ENCODE results near the gene CDC37.

CDC37 gene

GRCh38 chr19:10403137-10404021, at the start of gene CDC37:
TSS of gene CDC37 (minus strand) at chr19:10403542. CDS start at chr19:10403479, 63 bp downstream.
- DNase-seq (ENCODE audit: low read depth in 4 of 4, low spot score in 1 of 4), result peak; percentile 96 to 98 (median 98)

DNA sequence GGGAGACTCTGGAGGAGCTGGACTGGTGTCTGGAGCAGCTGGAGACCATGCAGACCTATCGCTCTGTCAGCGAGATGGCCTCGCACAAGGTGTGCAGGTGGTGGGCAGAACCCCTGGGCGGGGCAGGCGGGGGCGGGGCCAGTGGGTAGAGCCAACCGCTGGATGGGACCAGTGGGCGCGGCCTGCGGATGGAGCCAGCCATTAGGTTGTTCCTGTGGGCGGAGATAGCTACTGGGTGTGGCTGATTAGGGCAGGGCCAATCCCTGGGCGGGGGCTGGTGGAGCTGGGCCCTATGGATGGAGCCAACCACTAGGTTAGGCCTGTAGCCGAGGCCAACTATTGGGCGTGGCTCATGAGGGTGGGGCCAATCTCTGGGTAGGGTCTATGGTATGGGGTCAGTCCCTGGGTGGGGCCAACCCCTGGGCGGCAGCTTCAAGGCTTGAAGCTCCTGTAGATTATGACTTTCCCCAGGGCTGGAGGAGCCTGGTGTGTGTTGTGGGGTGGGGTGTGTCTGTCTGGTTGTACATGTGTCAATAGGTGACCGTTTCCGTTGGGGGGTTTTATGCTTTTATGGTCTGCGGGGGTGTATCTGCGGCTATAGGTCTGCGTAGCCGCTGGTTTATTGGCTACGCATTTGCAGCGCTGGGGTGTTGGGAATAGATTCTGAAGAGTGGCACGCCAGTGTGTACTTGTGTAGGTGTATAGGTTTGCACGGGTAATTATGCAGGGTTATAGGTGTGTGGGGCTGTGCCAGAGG, 47.7 kb upstream of the CDC37 start:
- no peak for DNase-seq (ENCODE audit: low read depth in 4 of 4, low spot score in 1 of 4)

GRCh38 chr19:10450191-10450852, 47.0 kb upstream of the CDC37 start:
- DNase-seq (ENCODE audit: low read depth in 4 of 4, low spot score in 1 of 4), result no peak

- DNase-seq (ENCODE audit: low read depth in 4 of 4, low spot score in 1 of 4), result no peak
Observed at GRCh38 chr19:10449037-10449436, 45.7 kb upstream of the CDC37 start.

DNA sequence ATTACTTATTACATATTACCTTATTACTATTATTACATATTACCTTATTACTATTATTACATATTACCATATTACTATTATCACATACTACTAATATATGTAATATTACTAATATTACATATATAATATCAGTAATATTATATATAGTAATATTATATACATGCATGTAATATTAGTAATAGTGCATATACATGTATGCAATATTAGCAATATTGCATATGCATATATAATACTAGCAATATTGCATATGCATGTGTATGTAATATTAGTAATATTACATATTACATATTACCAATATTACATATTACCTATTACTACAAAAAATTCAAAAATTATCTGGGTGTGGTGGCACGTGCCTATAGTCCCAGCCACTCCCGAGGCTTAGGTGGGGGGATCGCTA, 39.4 kb upstream of the CDC37 start:
- DNase-seq (ENCODE audit: low read depth in 4 of 4, low spot score in 1 of 4), result no peak

DNA sequence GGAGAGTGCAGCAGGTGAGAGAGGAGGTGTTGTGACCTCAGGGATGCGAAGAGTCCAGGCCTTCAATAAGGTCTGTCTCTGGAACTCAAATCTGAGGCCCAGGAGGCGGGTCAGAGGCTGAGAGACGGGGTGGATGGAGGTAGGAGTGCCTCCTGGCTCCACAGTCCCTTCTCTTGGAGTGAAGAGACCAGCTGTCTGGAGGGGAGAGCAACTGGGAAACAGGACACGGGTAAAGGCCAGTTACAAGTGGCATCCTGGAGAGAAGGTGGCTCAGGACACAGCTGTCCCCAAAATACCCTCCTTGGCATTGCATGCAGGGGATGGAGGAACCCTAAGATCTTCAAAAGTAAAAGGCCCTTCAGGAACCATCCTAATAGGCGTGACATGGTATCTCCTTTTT, 36.2 kb upstream of the CDC37 start:
- DNase-seq (ENCODE audit: low read depth in 4 of 4, low spot score in 1 of 4), result no peak

DNA sequence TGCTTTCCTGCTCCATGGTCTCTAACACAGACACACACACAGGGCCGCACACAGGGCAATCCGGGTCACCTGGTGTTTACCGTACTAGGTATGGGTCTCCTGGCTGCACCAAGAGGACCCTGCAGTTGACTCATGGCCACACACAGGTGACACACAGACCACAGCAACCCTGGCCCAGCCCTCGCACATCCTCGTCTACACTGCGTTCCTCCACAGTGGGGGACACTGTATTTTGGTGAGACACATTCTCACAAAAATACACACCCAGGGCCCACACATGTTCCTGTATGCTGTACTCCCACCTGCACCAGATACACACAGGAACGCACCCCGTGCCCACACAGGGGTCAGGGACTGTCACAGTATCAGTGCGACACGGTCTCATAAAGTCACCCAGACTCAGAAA, 29.8 kb upstream of the CDC37 start:
- DNase-seq (ENCODE audit: low read depth in 4 of 4, low spot score in 1 of 4), result no peak

DNA sequence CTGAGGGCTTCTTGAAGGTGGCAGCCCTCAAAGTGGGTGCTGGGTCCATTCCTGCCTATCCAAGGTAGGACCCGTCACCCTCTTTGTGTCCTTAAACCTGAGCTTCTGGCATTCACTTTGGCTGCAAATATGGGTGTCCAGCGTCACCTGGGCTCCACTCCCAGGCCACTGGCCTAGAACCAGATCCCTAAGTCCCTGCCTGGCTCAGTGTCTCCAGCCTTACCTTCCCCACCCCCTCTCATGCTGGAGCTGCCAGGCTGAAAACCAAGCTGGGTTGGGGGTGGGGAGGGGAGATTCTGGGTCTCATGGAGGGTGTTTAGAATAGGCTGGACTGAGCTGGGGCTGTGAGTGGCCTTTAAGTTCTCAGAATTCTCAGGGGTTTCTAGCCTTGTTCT, 29.4 kb upstream of the CDC37 start:
- no peak for DNase-seq (ENCODE audit: low read depth in 4 of 4, low spot score in 1 of 4)

DNA sequence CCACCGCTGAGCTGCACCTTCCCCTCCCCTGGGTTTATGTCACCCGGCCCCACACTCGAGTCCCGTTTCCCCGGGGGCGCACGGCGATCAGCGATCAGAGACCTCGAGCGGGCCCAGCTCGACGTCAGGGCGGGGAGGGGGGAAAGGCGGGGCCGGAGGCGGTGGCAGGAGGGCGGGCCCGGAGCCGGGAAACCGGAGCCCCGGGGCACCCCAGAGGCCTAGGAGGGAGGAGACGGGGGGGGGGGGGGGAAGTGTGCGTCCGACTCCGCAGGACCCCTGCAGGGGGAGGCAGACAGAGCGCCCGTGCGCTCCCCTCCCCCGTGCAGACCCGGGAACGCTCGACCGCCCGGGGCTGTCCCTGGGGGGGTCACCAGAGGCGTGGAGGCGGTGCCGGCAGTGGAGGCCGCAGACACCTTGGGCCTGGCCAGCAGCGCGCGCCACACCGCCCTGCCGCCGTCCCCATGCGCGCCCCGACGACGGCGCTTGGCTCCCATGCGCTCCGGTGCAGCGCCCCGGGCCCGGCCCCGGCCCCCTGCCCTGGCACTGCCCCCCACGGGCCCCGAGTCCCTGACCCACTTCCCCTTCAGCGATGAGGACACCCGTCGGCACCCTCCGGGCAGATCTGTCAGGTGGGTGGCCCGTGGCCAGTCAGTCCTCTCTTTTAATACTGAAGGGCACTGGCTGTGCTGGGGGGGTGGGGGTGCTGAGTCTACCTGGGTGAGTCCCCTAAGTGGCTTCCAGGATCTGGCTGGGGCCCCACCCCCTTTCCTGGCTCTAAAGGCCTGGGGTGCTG, 28.8 kb upstream of the CDC37 start:
- peak in 1 of 4 experiments; percentile 28 for DNase-seq (ENCODE audit: low read depth in 4 of 4, low spot score in 1 of 4)

- DNase-seq (ENCODE audit: low read depth in 4 of 4, low spot score in 1 of 4), result no peak
Observed at GRCh38 chr19:10431254-10431942, 28.1 kb upstream of the CDC37 start.

DNA sequence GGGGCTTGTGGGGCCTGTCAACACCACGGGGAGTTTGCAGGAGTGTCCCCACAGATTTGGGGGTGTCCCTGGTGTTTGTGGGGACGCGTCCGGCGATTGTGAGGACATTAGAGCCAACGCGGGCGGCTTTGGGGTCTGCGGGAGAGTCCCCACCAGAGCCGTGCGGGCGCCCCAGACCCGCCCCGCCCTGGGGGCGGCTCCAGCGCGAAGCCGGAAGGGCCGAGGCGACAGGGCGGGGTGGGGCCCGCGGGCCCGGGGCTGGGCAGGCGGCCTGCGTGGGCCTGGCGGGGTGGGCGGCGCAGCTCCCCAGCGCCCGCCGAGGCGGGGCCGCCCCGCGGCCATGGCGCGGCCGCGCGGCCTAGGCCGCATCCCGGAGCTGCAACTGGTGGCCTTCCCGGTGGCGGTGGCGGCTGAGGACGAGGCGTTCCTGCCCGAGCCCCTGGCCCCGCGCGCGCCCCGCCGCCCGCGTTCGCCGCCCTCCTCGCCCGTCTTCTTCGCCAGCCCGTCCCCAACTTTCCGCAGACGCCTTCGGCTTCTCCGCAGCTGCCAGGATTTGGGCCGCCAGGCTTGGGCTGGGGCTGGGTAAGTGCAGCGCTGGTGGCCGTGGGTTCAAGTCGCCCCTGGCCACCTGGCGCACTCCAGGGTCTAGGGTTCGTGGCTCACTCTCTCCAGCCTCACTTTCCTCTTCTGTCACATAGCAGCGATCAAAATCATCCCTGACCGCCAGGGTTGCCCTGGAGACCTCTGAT, 27.3 kb upstream of the CDC37 start:
- no peak for DNase-seq (ENCODE audit: low read depth in 4 of 4, low spot score in 1 of 4)

GRCh38 chr19:10428996-10429381, 25.6 kb upstream of the CDC37 start:
- DNase-seq (ENCODE audit: low read depth in 4 of 4, low spot score in 1 of 4), result no peak

GRCh38 chr19:10427169-10427568, 23.8 kb upstream of the CDC37 start:
- no peak for DNase-seq (ENCODE audit: low read depth in 4 of 4, low spot score in 1 of 4)

GRCh38 chr19:10424011-10424637, 20.8 kb upstream of the CDC37 start:
- no peak for DNase-seq (ENCODE audit: low read depth in 4 of 4, low spot score in 1 of 4)

DNA sequence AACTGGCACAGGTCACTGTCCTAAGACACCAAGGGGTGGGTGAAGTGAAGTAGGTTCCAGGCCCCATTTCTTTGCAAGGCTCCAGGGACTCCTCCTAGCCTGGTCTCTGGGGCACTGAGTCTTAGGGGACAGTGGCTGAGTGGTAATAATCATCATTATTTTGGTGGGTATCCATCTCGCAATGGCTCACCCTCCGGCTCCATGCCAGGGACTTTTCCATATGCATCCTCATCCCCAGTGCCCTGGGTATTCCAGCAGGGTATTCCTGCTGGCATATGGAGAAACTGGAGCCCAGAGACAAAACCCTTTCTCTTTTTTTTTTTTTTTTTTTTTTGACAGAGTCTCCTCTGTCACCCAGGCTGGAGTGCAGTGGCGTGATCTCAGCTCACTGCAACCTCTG, 19.5 kb upstream of the CDC37 start:
- DNase-seq (ENCODE audit: low read depth in 4 of 4, low spot score in 1 of 4), result no peak

DNA sequence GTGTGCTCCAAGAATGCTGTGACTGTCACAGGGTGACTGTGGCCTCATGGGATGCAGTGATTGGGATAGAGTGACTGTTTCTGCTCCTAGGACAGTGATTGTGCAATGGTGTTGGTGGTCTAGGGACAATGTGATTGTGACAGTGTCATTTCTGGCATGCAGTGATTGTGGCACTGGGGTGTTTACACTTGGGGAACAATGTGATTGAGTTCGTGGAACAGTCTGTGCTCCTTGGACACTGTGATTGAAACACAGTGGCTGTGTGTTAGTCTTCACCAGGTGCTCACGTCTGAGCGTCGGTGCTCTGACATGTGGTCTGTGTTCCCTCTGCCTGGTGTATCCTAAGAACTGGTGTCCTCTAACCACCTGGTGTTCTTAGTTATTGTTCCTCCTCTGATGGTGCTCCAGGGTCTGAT, 18.7 kb upstream of the CDC37 start:
- no peak for DNase-seq (ENCODE audit: low read depth in 4 of 4, low spot score in 1 of 4)

DNA sequence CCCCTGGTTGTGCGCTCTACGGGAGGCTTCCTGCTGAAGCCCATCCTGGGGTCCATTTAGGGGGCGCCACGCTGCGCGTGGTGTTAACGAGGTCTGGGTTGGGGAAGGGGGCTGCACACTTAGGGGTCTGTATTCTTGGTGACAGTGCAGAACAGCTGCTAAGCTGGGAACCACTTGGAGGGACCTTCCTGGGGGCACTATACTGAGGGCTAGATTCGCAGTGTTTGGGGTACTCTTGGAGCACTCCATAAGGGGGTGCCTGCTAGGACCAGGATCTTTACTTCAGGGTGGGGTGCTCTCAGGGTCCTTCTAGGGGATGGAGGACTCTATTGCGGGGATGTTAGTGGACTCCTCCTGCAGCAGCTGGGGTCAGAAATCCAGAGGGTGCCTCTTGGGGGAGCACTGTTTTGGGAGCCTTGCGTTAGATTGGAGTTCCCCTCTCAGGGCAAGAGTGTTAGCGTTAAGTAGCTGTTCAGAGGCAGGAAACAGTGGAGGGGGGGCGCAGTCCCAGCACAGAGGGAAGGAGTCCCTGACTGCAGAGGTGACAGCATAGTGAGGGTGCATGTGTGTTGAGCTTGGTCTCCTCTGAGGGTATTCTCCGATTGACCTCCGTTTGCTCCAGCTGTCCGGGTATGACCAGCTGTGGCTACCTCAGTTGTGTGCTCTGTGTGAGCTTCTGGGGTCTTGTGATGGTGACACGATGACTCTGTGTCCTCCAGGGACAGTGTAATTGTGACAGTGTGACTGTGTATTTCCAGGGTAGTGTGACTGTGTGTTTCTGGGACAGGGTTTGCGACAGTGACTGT, 18.1 kb upstream of the CDC37 start:
- no peak for DNase-seq (ENCODE audit: low read depth in 4 of 4, low spot score in 1 of 4)

DNA sequence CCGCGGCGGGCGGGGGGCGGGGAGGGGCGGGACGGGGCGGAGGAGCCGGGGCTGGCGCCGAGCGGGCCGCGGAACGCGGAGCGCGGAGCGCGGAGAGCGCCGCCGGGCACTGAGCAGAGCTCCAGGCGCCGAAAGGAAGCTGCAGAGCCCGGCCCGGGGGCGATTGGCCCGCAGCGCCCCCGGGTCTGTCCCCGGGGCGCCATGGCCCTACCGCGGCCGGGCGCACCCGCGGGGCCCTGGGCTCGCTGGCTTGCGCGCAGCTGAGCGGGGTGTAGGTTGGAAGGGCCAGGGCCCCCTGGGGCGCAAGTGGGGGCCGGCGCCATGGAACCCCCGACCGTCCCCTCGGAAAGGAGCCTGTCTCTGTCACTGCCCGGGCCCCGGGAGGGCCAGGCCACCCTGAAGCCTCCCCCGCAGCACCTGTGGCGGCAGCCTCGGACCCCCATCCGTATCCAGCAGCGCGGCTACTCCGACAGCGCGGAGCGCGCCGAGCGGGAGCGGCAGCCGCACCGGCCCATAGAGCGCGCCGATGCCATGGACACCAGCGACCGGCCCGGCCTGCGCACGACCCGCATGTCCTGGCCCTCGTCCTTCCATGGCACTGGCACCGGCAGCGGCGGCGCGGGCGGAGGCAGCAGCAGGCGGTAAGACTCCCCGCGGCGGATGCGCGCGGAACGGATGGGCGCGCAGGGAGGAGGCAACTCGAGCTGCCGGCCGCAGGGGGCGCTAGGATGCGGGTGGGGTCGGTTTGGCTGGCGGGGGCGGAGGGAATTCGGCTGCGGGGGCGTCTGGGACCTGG, 17.3 kb upstream of the CDC37 start, which contains the start of gene PDE4A:
Gene PDE4A, plus strand, starts transcription at position 95 of the 796 bp plus-strand sequence. Its CDS starts 227 bp downstream, at position 322.
- DNase-seq (ENCODE audit: low read depth in 4 of 4, low spot score in 1 of 4), result no peak

Measured in stimulated activated CD4-positive, alpha-beta T cell treated with anti-CD3 and anti-CD28 coated beads, Interleukin-1b, Interleukin-23, amount 100 ng/mL, for 24 hours (primary cell).